T-helper 1 cell (primary cell): ENCODE data around the gene CHCHD6.

ENCODE experiments used
- DNase-seq, 5 donors: peaks; one replicate each; pipeline ENCODE4 v3.0.0-alpha.2; 2012 to 2020

The CHCHD6 gene

DNA sequence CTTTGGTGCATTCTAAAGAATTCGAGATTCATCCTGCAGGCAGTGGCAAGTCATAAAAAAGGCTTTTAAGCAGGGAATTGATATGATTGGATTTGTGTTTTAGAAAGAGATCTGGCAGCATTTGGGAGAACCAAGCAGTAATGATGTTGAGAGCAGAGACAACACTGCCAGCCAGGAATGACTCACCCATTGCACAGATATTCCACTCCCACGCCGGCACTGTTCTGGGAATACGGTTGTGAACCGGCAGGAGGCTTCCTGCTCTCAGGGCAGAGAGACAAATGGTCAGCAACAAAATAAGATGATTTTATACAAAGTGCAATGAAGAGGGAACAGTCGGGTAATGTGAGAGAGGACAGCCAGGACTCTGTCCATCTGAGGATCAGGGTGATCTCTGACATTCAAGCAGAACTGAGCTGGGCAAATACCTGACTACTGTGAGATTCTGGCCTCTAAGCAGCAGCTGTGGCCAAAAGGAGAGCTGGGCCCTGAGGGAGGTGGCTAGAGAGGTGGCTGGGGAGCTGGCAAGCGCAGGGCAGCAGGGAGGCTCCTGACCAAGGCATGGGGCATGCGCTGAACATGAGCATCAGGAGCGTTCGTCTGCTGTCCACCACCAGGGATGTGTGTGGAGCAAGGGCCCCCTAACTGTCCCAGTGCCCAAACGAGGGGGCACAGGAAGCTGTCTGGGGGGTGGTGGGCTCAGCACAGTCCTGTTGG is 222.8 kb downstream of the CHCHD6 start:
- no peak for DNase-seq

DNA sequence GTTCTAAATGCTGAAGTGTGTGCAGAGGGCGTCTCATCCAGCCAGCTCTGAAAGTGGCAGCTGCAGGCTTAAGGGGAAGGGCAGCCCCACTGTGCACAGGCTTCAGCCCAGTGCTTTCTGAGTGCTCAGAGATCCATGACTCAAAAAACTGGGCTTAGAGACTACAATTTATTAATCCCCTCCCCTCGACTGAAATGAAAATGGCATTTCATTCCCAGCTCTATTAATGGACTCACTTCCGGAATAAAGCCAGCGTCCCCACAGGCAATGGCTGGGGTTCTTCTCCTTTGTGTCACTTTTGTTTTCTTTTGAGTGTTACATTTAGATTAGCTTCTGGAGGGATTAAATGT is 223.3 kb downstream of the CHCHD6 start:
- DNase-seq = no peak

DNA sequence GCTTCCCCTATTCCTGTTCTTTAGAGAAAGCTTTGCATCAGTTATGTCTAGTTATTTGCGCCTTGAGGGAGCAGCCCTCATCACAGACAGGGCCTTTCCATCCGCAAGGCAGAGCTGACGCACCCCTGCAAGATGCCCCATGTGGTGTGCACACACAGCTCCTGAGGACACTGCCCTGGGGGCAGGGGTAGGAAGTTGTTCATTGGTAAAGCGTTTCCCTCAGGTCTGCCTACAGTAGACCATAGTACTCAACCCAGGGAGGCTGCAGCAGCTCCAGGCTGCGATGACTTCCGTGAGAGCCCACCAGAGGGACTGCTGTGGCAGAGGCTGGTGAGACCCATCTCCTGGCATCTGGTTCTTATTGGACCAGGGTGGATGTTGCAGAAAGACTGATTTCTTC is 223.8 kb downstream of the CHCHD6 start:
- DNase-seq = no peak

DNA sequence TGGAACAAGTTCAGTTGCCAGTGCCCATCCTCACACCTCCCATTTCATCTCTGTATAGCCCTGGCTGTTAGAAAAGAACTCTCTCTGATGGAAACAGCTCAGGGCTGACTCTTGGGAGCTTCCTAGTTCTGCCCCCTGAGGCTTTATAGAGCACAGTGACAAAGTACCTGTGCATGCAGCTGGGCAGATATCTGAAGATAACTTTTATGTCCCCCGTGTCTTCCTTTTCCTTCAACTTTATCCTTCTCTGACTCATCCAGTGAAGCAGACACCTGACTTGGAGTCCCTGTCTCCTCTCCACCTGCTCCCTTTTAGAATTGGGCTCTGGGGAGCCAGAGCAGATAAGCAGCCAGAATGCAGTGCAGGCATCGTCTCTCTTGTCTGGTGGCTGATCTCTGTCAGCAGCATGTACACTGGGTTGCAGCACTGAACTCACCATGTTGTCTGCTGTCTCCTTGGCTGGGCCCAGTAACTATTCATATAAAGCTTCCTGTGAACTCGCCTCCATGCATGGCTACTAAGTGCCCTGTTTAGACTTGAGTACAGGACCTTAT is 225.0 kb downstream of the CHCHD6 start:
- no peak for DNase-seq

DNA sequence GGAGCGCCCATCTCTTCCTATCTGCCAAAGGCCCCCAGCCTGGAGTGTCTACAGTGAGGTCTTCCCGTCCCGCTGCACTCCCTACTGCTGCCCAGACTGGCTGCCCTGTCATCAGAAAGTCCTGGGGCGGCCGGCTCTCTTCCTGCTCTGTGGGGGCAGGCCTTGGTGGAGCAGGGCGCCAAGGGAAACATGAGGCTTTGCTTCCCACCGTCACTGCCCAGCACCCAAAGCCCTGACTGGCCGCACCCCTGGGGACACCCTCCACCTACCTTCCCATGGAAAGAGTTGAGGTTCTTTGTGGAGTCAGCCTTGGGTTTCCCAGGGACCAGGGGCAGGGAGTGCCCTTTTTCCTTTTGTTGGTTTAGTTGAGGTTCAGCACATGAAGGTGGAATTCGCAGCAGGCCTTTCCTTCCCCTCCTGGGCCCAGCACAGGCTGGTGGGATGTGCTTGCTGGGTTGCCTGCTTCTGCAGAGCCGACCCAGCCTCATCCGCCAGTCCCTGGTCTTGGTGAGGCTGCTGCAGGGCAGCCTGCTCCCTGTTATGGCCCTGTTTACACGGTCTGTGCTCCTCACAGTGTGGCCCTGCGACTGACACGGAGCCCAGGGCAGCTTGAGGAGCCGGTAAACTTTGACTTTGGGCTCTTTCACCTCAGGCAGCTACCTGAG is 227.0 kb downstream of the CHCHD6 start:
- DNase-seq = no peak

DNA sequence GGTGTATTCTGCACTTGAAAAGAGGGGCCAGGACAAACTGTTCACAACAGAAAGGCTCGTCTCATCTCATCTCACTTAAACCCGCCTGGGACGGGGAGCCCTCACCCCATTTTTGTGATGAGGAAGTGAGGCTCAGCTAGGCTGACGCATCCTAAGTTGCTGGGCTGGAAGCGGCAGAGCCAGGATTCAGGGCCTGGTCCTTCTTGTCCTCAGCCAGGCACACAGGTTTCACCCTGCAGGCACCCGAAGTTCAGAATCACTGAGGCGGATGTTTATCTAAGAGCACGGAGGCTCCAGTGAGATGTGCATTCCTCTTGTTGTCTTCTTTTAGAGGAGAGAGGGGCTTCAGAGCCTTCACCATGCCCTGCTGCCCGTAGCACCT is 227.8 kb downstream of the CHCHD6 start:
- no peak for DNase-seq

DNA sequence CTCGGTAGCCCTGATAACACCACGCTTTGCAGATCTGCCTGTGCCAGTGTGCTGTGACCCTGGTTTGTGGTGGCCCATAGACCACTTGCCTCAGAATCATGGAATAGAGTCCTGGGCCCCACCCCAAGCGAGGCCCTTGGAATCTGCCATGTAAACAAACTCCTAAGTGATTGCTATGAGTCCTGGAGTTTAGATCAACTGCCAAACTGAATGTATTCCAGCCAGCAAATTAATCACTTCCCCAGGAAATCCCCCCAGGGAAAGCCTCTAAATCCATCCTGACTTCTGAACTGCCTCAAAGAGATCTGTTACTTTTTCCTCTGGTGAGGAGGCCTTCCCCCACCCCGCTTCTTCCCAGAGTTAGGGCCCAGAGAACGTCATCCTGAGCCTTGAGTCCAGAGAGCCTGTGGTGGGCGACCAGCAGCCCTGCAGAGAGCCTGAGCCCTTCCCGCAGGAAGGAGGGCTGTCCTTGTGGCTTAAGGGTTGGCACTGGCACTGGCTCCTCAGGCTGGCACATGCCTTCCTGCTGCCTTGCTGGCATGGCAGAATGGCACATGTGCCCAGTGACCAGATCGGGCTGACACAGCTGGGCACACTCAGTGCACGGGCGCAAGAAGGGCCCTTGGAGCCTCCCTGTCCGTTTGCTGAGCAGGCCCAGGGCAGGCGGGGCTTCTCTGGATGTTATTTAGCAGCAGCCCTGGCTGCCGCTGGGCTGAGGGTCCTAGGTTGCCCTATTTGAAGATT is 228.3 kb downstream of the CHCHD6 start:
- no peak for DNase-seq

DNA sequence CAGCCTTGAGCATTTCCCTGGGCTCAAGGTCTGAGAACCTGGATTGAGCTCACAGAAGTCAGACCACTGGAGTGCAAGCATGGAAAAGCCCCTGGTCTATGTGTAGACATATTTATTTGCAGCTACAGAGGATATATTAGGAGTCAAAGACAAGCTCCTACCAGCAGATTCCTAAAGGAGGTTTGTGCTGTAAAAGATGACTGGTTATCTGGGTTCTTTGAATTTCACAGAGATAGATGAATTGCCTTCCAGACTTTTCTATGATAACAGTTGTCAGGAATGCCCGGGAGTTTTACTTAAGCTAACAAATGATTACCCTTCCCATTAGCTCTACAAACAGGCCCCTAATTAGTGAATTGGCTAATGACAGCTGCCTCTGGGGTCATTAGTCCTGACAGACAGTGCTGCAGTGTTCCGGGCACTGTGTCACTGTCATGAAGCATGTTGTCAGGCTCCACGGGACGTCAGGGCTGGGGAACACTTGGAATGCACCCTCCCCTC is 230.0 kb downstream of the CHCHD6 start:
- DNase-seq = no peak

DNA sequence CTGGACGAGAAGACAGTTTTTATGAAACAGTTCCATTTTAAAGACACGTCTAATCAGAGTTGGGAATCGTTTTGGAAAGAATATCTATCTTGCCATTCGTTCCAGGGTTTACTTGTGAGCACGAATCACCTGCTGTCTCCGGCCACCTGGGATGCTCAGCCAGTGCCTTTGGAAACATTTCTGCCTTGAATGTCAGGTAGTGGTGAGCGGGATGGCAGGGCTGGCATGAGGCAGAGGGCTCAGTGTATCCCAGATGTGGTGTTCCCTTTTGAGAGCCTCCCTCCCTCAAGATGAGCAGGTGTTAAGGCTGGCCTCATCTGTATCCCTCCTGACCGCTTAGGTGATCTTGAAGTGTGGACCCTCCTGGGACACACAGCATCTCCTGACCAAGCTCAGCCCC is 231.0 kb downstream of the CHCHD6 start:
- no peak for DNase-seq

DNA sequence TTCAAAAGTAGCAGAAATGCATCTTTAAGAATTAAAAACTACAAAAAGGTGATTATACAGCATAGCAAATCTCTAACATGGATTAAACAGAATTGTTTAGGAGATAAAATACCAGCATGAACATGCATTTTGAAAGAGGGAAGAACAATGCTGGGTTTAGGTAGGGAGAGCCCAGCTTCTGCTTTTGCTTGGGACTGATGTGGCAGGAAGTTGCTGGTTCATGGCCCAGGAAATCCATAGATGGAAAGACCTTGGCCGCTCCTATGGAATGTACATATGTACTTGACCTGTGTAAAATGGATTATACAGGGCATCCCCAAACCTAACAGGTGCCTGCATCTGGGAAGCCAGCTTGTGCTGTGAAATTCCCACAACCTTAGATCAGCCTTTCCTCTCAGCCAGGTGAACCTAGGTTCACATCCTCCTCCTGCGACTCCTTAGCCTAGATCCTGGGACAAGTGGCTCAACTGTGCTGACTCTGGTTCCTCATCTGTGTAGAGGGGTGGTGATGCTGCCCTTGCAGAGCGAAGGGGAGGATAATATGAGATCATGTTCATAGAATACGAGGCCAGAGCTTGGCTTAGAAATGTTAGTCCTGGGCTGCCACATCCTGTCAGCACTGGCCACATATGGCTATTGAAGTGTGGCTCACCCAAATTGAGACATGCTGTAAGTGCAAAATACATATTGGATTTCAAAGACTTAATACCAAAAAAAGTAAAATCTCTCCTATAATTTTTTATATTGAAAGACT is 231.9 kb downstream of the CHCHD6 start:
- no peak for DNase-seq

DNA sequence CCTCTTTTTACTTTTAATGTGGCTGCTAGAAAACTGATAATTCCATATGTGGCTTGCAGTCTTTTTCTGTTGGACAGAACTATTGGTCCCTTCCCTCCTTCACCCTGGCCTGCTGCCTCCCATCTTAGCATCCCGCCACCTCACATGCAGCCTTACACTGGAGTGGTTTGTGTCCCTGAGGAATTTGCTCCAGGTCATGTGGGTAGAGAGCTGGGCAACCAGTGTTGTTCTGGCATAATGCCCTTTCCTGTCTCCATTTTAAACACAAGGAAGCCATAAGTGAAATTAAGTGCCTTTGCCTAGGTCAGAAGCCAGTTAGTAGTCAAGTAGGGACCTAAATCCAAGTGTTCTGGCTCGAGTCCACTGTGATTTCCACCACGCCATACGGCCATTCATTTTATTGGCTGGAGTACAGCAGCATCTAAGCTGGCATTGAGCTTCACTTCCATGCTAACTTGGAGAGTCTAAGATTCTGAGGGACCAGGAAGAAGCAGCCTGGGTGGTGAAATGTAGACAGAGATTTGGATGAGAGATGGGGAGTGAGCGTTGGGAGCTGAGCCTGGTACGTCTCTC is 232.9 kb downstream of the CHCHD6 start:
- no peak for DNase-seq

DNA sequence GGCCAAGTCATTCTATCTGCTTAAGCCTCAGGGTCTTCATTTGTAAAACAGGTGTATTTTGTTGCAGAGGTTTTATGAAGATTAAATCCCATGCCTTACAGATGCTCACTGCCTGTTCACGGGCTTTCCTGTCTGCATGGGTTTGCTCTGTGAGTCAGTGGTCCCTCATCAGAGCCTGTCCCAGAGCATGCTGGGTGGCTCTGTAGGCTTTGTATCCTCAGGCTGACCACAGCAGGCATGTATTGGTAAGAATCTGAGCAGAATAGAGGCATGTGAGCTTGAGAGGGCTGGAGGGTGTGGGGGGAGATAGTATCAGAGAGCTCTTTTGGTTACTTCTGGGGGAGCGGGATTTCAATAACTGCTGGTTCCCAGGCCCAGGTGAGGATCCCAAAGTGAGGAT is 233.5 kb downstream of the CHCHD6 start:
- DNase-seq = no peak

DNA sequence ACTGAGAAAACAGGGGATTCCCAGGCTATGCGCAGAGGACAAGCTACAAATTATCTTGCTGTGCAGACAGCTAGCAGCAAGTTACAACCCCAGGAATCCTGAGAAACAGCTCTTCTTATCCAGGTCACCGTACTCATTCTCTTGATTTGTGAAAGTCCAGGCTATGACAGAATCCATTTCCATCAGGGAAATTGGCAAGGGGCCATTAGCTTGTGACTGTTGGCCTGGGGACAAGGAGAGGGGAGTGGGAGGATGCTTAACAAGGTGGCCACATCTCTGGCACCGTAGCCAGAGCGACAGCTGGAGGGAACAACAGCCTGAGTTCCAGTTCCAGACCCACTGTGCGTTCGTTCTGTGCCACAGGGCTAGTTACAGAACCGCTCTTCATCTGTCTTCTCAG is 233.9 kb downstream of the CHCHD6 start:
- DNase-seq = no peak

DNA sequence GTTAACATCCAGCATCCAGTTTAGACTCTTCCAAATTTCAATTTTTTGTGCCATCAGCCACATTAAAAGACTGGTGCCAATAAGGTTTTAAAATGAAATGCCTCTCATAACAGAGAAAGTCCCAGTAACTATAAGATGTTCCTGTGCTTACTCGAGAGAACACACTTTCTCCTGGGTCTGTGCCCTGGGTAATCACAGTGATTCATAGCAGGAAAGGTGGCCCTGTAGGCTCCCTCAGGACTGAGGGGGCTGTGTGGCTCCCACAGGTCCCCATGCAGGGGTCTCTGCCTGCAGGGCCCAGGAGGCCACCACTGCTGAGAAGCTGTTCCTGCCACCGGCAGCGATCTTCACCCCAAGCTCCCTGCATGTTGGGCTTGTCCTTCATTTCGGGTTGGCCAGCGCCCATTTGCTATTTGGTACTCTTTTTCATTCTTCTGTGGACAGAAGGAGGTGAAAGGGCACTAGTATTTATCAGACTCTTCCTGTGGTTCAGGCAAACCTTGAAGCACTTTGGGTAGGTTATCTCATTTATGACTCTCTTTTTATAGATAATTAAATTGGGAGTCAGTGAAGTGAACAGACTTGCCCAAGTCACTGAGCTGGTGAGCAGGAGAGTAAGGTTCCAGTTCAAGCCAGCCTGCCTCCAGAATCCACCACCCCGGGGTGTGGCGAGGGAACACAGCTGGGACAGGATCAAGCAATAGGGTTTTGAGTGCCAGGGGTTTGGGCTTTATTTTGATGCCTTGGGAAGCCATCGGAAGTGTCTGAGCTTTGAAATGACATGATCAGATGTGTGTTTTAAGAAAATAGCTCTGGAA is 234.7 kb downstream of the CHCHD6 start:
- no peak for DNase-seq

DNA sequence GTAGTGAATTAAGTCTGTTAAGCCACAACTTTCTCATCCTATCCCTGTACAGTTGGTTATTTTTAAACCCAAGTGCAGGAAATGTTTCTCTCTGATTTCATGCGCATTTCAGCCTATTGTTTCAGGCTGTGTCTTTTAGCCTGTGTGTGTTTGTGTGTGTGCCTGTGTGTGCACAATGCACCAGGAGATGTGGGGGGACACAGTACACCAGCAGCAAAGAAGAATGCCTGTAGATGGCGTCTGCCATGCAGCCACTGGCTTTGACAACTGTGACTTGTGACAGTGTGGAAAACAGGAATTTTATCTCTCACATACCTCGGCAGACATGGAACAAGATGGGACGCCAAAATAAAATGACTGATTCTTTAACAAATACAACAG is 235.3 kb downstream of the CHCHD6 start:
- no peak for DNase-seq

DNA sequence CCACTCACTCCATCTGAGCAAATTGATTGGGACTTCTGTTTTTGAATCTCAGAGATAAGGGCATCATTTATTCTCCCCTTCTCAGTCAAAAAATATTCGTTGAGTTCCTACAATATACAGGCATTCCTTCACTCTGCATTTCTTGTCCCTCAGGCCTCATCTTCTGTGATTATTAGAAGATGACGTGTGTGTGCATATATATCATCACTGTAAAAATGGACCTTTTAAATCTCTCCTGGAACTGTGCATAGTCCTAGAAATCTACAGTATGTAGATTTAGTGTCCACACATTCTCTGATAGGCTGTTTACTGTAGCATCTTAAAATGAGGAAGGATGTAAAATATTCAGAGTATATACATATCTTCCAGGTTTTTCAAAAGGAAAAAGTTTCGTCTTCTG is 235.7 kb downstream of the CHCHD6 start:
- DNase-seq = no peak

DNA sequence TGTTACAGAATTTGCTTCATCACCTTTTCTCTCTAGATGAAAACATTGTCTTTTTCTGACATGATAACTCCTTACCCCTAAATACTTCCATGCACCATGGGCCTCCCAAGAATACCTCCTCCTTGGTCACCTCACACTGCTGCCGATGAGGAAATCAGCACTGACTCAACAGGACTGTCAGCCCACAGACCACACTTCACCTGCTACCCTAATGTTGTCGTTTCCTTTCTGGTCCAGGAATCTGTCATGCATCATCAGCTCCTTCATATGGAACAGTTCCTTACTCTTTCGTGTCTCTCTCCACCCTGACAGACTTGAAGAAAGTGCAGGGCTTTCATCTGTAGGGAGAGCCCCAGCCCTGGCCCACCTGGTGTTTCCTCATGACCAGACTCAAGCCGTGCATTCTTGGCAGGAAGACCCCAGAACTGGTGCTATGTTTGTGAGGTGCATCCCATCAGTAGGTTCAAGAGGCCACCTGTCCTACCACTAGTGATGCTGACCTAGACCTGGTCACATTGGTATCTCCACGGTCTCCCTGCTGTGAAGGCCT is 237.8 kb downstream of the CHCHD6 start:
- no peak for DNase-seq

DNA sequence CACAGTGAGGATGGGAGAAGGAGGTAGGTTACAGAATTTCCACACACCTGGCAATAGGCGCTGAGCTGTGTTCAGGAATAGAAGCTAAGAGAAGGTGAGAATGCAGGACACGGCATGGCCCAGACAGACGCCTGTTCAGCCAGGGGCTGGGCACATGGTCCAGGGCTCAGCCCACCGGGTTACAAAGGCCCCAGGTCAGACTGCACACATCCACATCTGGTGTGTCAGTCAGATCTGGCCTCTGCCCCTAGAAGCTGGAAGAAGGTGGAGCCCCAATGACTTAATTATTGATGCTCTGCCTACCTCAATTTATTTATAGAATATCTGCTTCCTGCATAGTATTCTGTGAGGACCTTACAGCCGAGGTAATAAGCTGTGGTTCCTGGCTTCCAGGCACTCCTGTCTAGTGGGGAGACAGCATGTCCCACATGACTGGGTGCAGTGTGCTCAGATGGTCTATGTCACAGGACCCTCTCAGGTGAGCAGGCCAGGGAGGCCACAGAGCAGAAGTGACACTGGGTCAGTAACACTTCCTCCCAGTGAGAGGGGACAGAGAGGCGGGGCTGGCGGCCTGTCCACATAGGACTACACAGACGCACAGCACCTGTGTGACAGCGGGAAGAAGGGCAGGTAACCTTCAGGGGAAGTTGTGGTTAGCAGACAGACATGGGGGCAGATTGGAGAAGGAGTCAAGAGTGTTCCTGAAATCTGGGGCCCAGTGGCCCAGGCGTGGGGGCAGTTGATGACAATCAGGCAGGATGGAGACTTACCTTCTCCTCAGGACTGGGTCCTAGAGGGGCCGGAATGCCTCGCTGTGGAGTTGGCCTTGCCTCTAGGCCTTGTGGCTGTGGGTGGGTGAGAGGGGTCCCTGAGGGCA is 240.3 kb downstream of the CHCHD6 start:
- no peak for DNase-seq

DNA sequence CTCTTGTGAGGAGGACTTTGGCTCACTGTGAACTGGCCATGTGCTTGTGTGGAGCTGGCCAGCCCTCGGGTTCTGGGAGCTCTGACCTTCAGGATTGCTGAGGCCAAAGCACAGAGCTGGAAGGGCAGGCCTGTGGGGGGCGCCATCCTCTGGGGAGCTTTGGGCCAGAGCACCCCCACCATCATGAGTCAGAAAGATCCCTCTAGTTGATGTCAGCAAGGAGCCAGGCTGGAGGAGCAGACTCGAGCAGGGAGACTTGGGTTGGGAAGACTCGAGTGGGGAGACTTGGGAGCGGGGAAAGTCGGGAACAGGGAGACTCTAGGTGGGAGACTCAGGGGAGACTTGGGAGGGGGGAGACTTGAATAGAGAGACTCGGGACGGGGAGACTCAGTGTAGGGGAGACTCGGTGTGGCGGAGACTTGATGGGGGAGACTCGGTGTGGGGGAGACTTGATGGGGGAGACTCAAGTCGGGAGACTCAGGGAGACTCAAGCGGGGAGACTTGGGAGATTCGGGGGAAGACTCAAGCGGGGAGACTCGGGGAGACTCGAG is 241.2 kb downstream of the CHCHD6 start:
- DNase-seq = no peak

DNA sequence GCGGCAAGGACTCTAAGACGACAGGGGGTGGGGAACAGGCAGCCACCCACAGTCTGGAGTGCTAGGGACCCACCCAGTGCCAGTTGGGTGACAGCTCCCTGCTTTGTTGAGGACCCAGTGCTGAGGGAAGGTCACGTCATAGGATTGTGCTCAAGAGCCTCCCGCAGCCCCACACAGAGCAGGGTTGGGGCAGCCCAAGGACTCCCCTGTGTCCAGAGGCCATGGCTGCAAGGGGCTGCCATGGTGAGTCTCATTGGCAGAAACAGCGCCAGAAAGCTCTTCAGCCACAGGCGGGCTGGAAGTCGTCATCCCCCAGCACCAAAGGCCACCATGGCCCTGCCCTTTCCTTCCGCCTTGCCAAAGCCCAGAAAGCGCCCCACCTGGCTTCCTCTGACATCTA is 241.9 kb downstream of the CHCHD6 start:
- no peak for DNase-seq
